Choroid plexus epithelial cell (primary cell): ENCODE measurements around the gene RPS27L.

Experiments
- DNase-seq: peaks from one replicate; pipeline ENCODE4 v3.0.0-alpha.2; 2010; ENCODE audit warnings: low read depth
- H3K4me3 ChIP-seq: 2 replicates; pipeline ENCODE4 v1.5.1; 2011; ENCODE audit warnings: low read depth, mild to moderate bottlenecking, control low read depth, low read length, moderate library complexity
- CTCF ChIP-seq: conservative IDR thresholded peaks from 2 replicates; pipeline ENCODE4 v1.5.1; 2011; ENCODE audit warnings: low read depth, mild to moderate bottlenecking, control low read depth, inconsistent platforms, low read length, moderate library complexity

Gene RPS27L

GRCh38 chr15:63197626-63198025, 40.3 kb upstream of the RPS27L start:
- TF ChIP-seq CTCF: no peak
- no peak for DNase-seq
- no peak overlapping the region for H3K4me3 ChIP-seq

GRCh38 chr15:63196842-63197241, 39.6 kb upstream of the RPS27L start:
- no peak overlapping the region for H3K4me3 ChIP-seq
- TF ChIP-seq CTCF: no peak
- DNase-seq: no peak

- peak; percentile 46 for DNase-seq
- no peak overlapping the region for H3K4me3 ChIP-seq
- TF ChIP-seq CTCF: no peak
Observed at GRCh38 chr15:63195569-63196015, 38.3 kb upstream of the RPS27L start.

- no peak overlapping the region for H3K4me3 ChIP-seq
- TF ChIP-seq CTCF: no peak
- no peak for DNase-seq
Observed at GRCh38 chr15:63194880-63195568, 37.7 kb upstream of the RPS27L start.

GRCh38 chr15:63194302-63194701, 37.0 kb upstream of the RPS27L start:
- no peak overlapping the region for H3K4me3 ChIP-seq
- no peak for DNase-seq
- TF ChIP-seq CTCF: no peak

GRCh38 chr15:63192619-63193206, 35.4 kb upstream of the RPS27L start:
- DNase-seq: no peak
- no peak for TF ChIP-seq CTCF

More at GRCh38 chr15:63192619-63193206, 35.4 kb upstream of the RPS27L start:
- H3K4me3 ChIP-seq: no peak overlapping the region
